A549 (cell line): ENCODE data around the gene SCPEP1.
A peak's percentile ranks its signal among the peaks of the same experiment; 100 is the strongest.

ENCODE experiments used
- CTCF ChIP-seq: fragments of >200 bp; sonication (Bioruptor Twin); formaldehyde crosslinking; IDR thresholded peaks from 3 replicates; pipeline ENCODE4 v1.5.1; 2016
- EP300 ChIP-seq, 2 experiments: fragments of >200 bp; sonication (Bioruptor Twin); formaldehyde crosslinking; IDR thresholded peaks; 2 replicates in 1 of 2; 3 replicates in 1 of 2; pipeline ENCODE4 v1.6.1; 2016 to 2017
- ESRRA ChIP-seq: fragments of 150-350 bp; IDR thresholded peaks from 2 replicates; pipeline ENCODE4 v1.6.1; 2014; ENCODE audit warnings: mild to moderate bottlenecking, low read length, borderline replicate concordance

- peak; percentile 94 for TF ChIP-seq CTCF
- TF ChIP-seq ESRRA, result no peak
- no peak for TF ChIP-seq EP300 (IDR thresholded peaks at IDR 0.05)
These were observed 17.1 kb upstream of the SCPEP1 start, which contains the start of gene COIL for GRCh38 chr17:56960596-56961538.
